ENCODE results near the gene ZNF385B. TPM values are rescaled to one million over a fixed set of nuclear protein-coding genes. Genes with fewer than 3 reads are reported as not detected.

Gene ZNF385B
- total and polyA plus RNA-seq, 10 of the 15 experiments (the other 5 are each of a cell fraction or from before 2014, with no cell fraction given) = not detected

DNA sequence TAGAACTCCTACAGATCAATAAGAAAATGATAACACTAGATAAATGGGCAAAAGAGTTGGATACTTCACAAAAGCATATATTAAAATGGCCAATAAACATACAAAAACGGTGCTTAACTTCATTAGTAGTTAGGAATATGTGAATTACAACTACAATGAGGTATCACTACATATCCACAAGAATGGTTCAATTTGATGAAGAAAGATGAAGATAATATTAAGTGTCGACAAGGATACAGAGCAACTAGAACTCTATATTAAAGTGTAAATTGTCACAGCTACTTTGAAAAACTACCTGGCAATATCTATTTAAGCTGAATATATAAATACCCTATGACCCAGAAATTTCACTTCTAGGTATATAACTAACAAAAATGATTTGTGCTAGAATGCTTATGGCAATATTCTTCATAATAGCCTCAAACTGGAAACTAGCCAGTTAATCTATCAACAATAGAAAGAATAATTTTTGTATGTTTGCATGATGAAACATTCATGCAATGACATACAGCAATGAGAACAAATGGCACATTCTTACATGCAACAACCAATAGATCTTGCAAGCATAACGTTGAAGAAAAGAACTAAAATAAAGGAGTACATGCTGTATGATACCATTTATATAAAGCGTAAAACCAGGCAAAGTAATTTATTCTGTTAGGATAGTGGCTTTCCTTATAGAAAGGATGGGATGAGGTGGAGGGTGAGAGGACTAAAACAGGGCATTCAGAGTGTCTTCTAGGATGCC is 306.6 kb downstream of the ZNF385B start:
- 14% methylated on average over 4 of the region's 4 CpGs for WGBS (ENCODE audit: insufficient coverage, insufficient replicate concordance, low lambda C conversion rate, missing lambda C conversion rate)
- BruUV-seq (replicated peaks) = no TSS peak
- ChIA-PET POLR2A (no interaction called here), CTCF (no interaction called here), SMC1A (ENCODE audit: uncharacterized antibody, unreplicated experiment) (no interaction called here), RAD21 (ENCODE audit: unreplicated experiment) (no interaction called here)
- Histone ChIP-seq H3K4me1 (ENCODE audit: control insufficient read depth, insufficient read depth, low read length) (no peaks in the 10 kb centered on the region), H3K79me2 (ENCODE audit: control insufficient read depth, insufficient read depth, low read length) (no peaks in the 10 kb centered on the region), H3K27ac (ENCODE audit: control insufficient read depth, insufficient read depth) (no peak overlapping the region), H3K9ac (ENCODE audit: control insufficient read depth, insufficient read depth, low read length) (no peak overlapping the region), H3K4me2 (ENCODE audit: control insufficient read depth, insufficient read depth) (no peak overlapping the region), H4K20me1 (ENCODE audit: control insufficient read depth, insufficient read depth) (no peaks in the 10 kb centered on the region), H3K9me3 (replicated peaks; ENCODE audit: control insufficient read depth, insufficient read depth, low read length) (no peaks in the 10 kb centered on the region), H3K4me3 (no peak overlapping the region), H3K36me3 (ENCODE audit: control insufficient read depth in 2 of 2, insufficient read depth in 2 of 2, low read length in 1 of 2) (no peaks in the 10 kb centered on the region), H2AFZ (ENCODE audit: control insufficient read depth, low read depth, low read length) (no peak overlapping the region), H3K27me3 (replicated peaks in 1 of 2; ENCODE audit: control insufficient read depth in 2 of 2, insufficient read depth in 2 of 2, low read length in 1 of 2) (no peaks in the 10 kb centered on the region)
- no peak for ATAC-seq
- FAIRE-seq = no peak
- TF ChIP-seq STAT1 (conservative IDR thresholded peaks at IDR 0.05) (no peak), NR2F1 (conservative IDR thresholded peaks at IDR 0.05) (no peak), PAX8 (IDR thresholded peaks at IDR 0.05) (no peak), RBBP5 (conservative IDR thresholded peaks at IDR 0.05) (no peak), POLR2A (IDR thresholded peaks at IDR 0.05; ENCODE audit: low read depth, low read length) (no peak), SMARCA5 (IDR thresholded peaks at IDR 0.05) (no peak)
- TF ChIP-seq, protein P1, sequence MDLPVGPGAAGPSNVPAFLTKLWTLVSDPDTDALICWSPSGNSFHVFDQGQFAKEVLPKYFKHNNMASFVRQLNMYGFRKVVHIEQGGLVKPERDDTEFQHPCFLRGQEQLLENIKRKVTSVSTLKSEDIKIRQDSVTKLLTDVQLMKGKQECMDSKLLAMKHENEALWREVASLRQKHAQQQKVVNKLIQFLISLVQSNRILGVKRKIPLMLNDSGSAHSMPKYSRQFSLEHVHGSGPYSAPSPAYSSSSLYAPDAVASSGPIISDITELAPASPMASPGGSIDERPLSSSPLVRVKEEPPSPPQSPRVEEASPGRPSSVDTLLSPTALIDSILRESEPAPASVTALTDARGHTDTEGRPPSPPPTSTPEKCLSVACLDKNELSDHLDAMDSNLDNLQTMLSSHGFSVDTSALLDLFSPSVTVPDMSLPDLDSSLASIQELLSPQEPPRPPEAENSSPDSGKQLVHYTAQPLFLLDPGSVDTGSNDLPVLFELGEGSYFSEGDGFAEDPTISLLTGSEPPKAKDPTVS (IDR thresholded peaks at IDR 0.05; ENCODE audit: low read depth, low read length) = no peak
- TF ChIP-seq, protein P2, sequence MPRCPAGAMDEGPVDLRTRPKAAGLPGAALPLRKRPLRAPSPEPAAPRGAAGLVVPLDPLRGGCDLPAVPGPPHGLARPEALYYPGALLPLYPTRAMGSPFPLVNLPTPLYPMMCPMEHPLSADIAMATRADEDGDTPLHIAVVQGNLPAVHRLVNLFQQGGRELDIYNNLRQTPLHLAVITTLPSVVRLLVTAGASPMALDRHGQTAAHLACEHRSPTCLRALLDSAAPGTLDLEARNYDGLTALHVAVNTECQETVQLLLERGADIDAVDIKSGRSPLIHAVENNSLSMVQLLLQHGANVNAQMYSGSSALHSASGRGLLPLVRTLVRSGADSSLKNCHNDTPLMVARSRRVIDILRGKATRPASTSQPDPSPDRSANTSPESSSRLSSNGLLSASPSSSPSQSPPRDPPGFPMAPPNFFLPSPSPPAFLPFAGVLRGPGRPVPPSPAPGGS (IDR thresholded peaks at IDR 0.05; ENCODE audit: borderline replicate concordance, insufficient read depth, low read depth, low read length, poor library complexity, severe bottlenecking) = no peak
- TF ChIP-seq, protein P3, sequence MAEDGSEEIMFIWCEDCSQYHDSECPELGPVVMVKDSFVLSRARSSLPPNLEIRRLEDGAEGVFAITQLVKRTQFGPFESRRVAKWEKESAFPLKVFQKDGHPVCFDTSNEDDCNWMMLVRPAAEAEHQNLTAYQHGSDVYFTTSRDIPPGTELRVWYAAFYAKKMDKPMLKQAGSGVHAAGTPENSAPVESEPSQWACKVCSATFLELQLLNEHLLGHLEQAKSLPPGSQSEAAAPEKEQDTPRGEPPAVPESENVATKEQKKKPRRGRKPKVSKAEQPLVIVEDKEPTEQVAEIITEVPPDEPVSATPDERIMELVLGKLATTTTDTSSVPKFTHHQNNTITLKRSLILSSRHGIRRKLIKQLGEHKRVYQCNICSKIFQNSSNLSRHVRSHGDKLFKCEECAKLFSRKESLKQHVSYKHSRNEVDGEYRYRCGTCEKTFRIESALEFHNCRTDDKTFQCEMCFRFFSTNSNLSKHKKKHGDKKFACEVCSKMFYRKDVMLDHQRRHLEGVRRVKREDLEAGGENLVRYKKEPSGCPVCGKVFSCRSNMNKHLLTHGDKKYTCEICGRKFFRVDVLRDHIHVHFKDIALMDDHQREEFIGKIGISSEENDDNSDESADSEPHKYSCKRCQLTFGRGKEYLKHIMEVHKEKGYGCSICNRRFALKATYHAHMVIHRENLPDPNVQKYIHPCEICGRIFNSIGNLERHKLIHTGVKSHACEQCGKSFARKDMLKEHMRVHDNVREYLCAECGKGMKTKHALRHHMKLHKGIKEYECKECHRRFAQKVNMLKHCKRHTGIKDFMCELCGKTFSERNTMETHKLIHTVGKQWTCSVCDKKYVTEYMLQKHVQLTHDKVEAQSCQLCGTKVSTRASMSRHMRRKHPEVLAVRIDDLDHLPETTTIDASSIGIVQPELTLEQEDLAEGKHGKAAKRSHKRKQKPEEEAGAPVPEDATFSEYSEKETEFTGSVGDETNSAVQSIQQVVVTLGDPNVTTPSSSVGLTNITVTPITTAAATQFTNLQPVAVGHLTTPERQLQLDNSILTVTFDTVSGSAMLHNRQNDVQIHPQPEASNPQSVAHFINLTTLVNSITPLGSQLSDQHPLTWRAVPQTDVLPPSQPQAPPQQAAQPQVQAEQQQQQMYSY (CRISPR knock-in tag; IDR thresholded peaks at IDR 0.05) = no peak
- TF ChIP-seq, protein P4, sequence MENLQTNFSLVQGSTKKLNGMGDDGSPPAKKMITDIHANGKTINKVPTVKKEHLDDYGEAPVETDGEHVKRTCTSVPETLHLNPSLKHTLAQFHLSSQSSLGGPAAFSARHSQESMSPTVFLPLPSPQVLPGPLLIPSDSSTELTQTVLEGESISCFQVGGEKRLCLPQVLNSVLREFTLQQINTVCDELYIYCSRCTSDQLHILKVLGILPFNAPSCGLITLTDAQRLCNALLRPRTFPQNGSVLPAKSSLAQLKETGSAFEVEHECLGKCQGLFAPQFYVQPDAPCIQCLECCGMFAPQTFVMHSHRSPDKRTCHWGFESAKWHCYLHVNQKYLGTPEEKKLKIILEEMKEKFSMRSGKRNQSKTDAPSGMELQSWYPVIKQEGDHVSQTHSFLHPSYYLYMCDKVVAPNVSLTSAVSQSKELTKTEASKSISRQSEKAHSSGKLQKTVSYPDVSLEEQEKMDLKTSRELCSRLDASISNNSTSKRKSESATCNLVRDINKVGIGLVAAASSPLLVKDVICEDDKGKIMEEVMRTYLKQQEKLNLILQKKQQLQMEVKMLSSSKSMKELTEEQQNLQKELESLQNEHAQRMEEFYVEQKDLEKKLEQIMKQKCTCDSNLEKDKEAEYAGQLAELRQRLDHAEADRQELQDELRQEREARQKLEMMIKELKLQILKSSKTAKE (IDR thresholded peaks at IDR 0.05; ENCODE audit: low read depth, poor library complexity, severe bottlenecking) = no peak
- DNase-seq (ENCODE audit: low read depth, low spot score) = no peak
- in situ Hi-C loops (cut with MboI) (no loop called here), intact Hi-C loops (cut with micrococcal nuclease; ENCODE audit: unreplicated experiment) (no loop called here)
